ENCODE results near the gene RNF157. TPM values are rescaled to one million over a fixed set of nuclear protein-coding genes. Genes with fewer than 3 reads are reported as not detected.

Gene RNF157
- total and polyA plus RNA-seq, 2 of the 4 experiments (the other 2 are of a cell fraction): 0.54 to 1.3 TPM

DNA sequence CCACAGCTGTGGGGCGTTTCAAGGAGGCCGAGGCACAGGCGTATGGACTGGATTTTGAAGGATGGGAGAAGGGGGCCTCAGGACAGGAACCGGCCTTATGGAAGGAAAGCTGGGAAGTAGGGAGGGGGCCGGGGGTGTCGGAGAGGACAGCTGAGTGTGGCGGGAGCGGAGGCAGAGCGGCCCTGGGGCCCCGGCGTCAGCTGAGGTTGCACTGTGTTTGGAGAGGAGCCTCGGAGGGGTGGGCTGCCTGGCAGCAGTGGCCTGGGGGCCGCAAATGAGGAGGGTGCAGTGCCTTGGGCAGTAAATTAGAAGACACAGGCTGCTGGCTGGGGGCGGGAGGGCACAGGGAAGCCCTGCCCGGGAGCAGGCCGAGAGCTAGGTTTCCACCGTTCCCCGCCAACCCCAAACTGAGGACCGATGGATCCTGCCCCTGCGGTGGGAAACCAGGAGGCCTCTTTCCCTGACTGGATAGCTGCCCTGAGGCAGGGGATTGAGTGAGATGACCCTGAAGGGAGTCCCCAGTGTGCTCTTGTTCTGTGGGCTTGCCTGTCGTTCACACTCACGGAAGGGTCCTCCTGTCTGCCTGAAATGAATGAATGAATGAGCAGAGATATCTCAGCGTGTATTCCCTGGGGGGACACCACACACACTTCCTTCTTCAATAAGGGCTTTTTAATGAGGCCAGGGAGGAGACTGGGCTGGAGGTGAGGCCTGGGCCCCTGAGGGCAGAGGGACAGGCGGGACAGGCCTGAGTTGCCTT is 117.7 kb downstream of the RNF157 start:
- no peak overlapping the region for H3K18ac ChIP-seq (ENCODE audit: low read depth, low read length)
- H2AK9ac ChIP-seq (replicated peaks; ENCODE audit: low read depth, low read length, poor library complexity): peak overlapping the region; percentile 42
- no peak overlapping the region; the same call in 1 of the 2 replicates for H4K5ac ChIP-seq (ENCODE audit: low read depth, low read length)
- WGBS, 2 experiments (ENCODE audit: extremely low coverage in 2 of 2, insufficient read length in 1 of 2): 83% methylated on average over 18 of the region's 24 CpGs; no CpG with 5 or more reads in 1 of the 2 experiments
- no peaks in the 10 kb centered on the region for H4K20me1 ChIP-seq (ENCODE audit: insufficient read depth, low read length)
- in situ Hi-C loops (cut with MboI; ENCODE audit: low sequenced_read_pairs): no loop called here
- H3K9me1 ChIP-seq (ENCODE audit: insufficient read depth, low read length): no peaks in the 10 kb centered on the region
- H3K14ac ChIP-seq (replicated peaks; ENCODE audit: low read depth, low read length): no peak overlapping the region; the same call in 1 of the 2 replicates
- ChIA-PET CTCF (interaction anchor here (4.0 kb wide), 1 partner anchor 157 kb away, joined by 27 read pairs; no protein-coding TSS in a partner anchor), POLR2A (ENCODE audit: unreplicated experiment) (no interaction called here)
- H3K56ac ChIP-seq (ENCODE audit: extremely low read depth, insufficient read depth, low read length): no peak overlapping the region
- no peak for ATAC-seq (ENCODE audit: low read depth)
- no peak overlapping the region; the same call in 1 of the 2 replicates for H2AK5ac ChIP-seq (ENCODE audit: low read depth, low read length)
- H3K4me1 ChIP-seq (ENCODE audit: control insufficient read depth, insufficient read depth, low read length): peaks cover 3% of the 10 kb centered on the region; the same call in 1 of the 2 replicates
- intact Hi-C loops (cut with micrococcal nuclease): no loop called here
- H4K91ac ChIP-seq (ENCODE audit: insufficient read depth, low read depth, low read length): no peak overlapping the region
- no peaks in the 10 kb centered on the region for H3K9me3 ChIP-seq (ENCODE audit: control insufficient read depth, insufficient read depth, low read length)
- H3K4ac ChIP-seq (ENCODE audit: low read depth, low read length): no peak overlapping the region
- H3K27ac ChIP-seq (ENCODE audit: insufficient read depth, low read length): no peak overlapping the region
- no peaks in the 10 kb centered on the region for H3K36me3 ChIP-seq (ENCODE audit: control insufficient read depth, insufficient read depth, low read length)
- H3K9ac ChIP-seq (ENCODE audit: low read depth, low read length): no peak overlapping the region
- H3K23ac ChIP-seq (ENCODE audit: low read depth, low read length): no peak overlapping the region
- peaks cover 14% of the 10 kb centered on the region for H3K27me3 ChIP-seq (ENCODE audit: control insufficient read depth, insufficient read depth, low read length)
- peak overlapping the region in 1 of 2 experiments; percentile 88; a peak in 2 of 4 replicates for H4K8ac ChIP-seq (ENCODE audit: low read depth in 2 of 2, low read length in 2 of 2)
- H3K4me2 ChIP-seq (ENCODE audit: low read depth, low read length): no peak overlapping the region
- no peak overlapping the region for H2BK15ac ChIP-seq (ENCODE audit: low read depth, low read length)
- no peak overlapping the region for H2BK20ac ChIP-seq (ENCODE audit: low read depth, low read length)
- DNase-seq: no peak
- H2BK5ac ChIP-seq (ENCODE audit: low read depth, low read length, poor library complexity, severe bottlenecking): no peak overlapping the region
- BruUV-seq (replicated peaks): no TSS peak
- dilution Hi-C loops (cut with HindIII; ENCODE audit: low sequenced_read_pairs, unreplicated experiment): no loop called here
- H3K4me3 ChIP-seq (ENCODE audit: insufficient read depth, low read depth, low read length): no peak overlapping the region
- H2AFZ ChIP-seq (replicated peaks; ENCODE audit: low read length, poor library complexity): peak overlapping the region; percentile 90
- H3K79me1 ChIP-seq (ENCODE audit: low read depth in 1 of 2, low read length in 2 of 2): no peaks in the 10 kb centered on the region
- H2BK120ac ChIP-seq (ENCODE audit: low read depth, low read length): no peak overlapping the region
- TF ChIP-seq MXI1 (IDR thresholded peaks at IDR 0.05; ENCODE audit: borderline replicate concordance, low read depth, low read length) (no peak), FOS (IDR thresholded peaks at IDR 0.05; ENCODE audit: low read depth, low read length) (no peak), CHD1 (IDR thresholded peaks at IDR 0.05; ENCODE audit: low read depth, low read length) (no peak), SMC3 (IDR thresholded peaks at IDR 0.05; ENCODE audit: low read depth, low read length) (no peak), CEBPB (IDR thresholded peaks at IDR 0.05; ENCODE audit: low read depth, low read length) (no peak), RFX5 (IDR thresholded peaks at IDR 0.05; ENCODE audit: low read depth, low read length) (no peak), BHLHE40 (IDR thresholded peaks at IDR 0.05; ENCODE audit: low read depth, low read length) (no peak), RCOR1 (IDR thresholded peaks at IDR 0.05; ENCODE audit: insufficient replicate concordance, low read length) (no peak), NFE2L2 (IDR thresholded peaks at IDR 0.05; ENCODE audit: low read depth, low read length) (no peak), POLR2A (IDR thresholded peaks at IDR 0.05; ENCODE audit: low read depth, low read length) (no peak), RAD21 (IDR thresholded peaks at IDR 0.05; ENCODE audit: low read length) (no peak), MAZ (IDR thresholded peaks at IDR 0.05; ENCODE audit: borderline replicate concordance, low read depth, low read length) (no peak), MAFK (IDR thresholded peaks at IDR 0.05; ENCODE audit: low read depth, low read length) (no peak)
- TF ChIP-seq, protein P1, sequence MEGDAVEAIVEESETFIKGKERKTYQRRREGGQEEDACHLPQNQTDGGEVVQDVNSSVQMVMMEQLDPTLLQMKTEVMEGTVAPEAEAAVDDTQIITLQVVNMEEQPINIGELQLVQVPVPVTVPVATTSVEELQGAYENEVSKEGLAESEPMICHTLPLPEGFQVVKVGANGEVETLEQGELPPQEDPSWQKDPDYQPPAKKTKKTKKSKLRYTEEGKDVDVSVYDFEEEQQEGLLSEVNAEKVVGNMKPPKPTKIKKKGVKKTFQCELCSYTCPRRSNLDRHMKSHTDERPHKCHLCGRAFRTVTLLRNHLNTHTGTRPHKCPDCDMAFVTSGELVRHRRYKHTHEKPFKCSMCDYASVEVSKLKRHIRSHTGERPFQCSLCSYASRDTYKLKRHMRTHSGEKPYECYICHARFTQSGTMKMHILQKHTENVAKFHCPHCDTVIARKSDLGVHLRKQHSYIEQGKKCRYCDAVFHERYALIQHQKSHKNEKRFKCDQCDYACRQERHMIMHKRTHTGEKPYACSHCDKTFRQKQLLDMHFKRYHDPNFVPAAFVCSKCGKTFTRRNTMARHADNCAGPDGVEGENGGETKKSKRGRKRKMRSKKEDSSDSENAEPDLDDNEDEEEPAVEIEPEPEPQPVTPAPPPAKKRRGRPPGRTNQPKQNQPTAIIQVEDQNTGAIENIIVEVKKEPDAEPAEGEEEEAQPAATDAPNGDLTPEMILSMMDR (conservative IDR thresholded peaks at IDR 0.05; ENCODE audit: low read depth, low read length): no peak
- TF ChIP-seq, protein P2, sequence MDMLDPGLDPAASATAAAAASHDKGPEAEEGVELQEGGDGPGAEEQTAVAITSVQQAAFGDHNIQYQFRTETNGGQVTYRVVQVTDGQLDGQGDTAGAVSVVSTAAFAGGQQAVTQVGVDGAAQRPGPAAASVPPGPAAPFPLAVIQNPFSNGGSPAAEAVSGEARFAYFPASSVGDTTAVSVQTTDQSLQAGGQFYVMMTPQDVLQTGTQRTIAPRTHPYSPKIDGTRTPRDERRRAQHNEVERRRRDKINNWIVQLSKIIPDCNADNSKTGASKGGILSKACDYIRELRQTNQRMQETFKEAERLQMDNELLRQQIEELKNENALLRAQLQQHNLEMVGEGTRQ (IDR thresholded peaks at IDR 0.05; ENCODE audit: low read depth, low read length): no peak

Data from IMR-90 (cell line).